HG03135 (cell line): Measurements from ENCODE around the gene CYSLTR1.
A peak's percentile ranks its signal among the peaks of the same experiment; 100 is the strongest.
"Not testable (repeated sequence)": the region's sequence is repeated elsewhere in the genome, so short reads cannot be mapped to it uniquely, and the experiment has no call there.

Experiments used
- ATAC-seq: cut with Tn5 transposase; IDR thresholded peaks from one replicate; pipeline ENCODE4 v1.9.1; 2021; ENCODE audit warnings: mild to moderate bottlenecking, moderate library complexity; ENCODE audit not compliant: unreplicated experiment

Gene CYSLTR1

GRCh38 chrX:78327370-78328086, at the start of gene CYSLTR1:
Gene CYSLTR1, minus strand, starts transcription at chrX:78327611. Its CDS starts 53,865 bp downstream, at chrX:78273746.
- peak; percentile 48 for ATAC-seq

- ATAC-seq, result no peak
Measured at GRCh38 chrX:78377186-78377585, 49.8 kb upstream of the CYSLTR1 start.

DNA sequence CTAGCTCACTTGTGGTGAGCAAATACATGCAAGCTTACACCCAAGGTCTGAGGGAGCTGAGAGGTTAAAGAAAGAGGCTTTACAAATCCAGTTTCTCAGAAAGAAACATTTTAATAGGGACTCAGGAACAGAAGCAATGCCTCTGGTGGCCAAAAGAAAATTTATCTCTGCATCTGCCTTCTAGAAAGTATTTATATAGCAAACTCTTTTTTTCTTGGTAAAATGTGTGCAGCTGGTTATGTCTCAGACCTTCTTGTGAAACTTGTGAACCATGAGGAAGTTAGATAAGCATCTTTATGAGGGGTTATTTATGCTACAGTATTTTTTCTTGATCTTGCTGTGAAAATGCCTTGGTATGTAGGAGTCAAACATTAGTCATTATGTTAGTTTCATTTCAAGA, 48.5 kb upstream of the CYSLTR1 start:
- no peak for ATAC-seq

DNA sequence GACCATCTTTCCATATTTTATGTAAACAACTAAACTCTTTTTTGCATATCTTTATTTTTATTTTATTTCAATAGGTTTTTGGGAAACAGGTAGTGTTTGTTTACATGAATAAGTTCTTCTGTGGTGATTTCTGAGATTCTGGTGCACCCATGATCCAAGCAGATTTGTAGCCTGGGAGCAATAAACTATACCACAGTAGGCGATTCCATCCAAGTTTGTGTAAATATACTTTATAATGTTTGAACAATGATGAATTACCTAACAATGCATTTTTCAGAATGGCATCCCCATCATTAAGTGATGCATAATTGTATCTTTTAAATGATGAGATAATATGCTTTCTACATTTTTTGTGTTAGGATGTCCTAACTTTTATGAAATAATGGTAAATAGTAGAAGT, 39.2 kb upstream of the CYSLTR1 start:
- ATAC-seq, result no peak

DNA sequence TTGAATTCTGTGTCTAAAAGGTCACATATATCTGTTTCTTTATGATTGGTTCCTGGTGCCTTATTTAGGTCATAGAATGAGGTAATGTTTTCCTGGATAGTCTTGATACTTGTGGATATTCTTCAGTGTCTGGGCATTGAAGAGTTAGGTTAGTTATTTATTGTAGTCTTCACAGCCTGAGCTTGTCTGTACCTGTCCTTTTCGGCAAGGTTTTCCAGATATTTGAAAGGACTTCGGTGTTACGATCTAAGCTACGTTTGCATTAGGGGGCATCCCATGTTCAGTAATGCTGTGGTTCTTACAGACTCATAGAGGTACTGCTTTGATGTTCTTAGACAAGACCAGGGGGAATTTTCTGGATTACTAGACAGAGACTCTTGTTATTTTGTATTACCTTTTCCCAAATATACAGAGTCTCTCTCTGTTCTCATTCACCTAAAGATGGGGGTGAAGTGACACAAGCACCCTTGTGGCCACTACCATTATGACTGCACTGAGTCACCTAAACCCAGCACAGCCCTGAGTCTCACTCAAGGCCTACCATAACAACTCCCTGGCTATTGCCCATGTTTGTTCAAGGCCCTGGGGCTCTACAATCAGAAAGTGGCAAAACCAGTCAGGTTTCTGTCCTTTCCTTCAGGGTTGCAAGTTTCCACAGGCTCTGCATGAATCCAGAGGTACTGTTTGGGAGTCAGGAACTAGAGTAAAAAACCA, 30.1 kb upstream of the CYSLTR1 start:
- no peak for ATAC-seq

DNA sequence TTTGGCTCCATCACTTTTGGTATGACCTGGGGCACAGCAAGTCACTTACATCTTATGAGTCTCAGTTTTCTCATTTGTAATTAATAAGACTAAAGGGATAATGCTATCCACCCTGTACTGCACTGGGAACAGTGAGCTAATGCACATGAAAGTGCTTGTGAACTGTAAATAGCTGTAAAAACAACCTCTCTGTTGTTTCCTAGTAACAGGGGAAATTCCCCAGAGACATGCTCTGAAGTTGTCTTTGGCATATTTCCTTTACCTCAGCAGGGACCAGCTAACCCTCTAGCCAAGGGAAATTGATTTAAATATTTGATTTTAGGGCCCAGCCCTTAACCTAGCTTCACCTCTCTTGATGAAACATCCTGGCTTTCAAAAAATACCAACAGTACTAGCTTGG, 6.1 kb upstream of the CYSLTR1 start:
- peak; percentile 67 for ATAC-seq

DNA sequence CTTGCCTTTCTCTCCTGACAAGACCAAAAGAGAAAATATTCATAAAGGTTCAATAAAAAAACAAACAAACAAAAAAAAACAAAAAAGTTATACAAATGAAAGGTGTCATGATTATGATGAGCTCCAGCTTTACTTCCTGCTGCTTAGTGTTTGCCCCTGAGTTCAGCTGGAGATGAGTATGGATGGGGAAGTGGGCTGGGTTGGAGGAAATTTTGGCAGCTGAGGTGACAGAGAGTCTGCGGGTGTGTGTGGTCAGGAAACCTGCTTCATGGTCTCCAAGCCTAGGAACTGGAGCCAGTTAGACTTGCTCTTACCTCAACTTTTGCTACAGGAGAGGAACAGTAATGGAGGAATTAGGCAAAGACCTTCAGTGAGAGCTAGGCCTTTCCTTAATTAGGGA, 4.3 kb upstream of the CYSLTR1 start:
- ATAC-seq, result no peak

GRCh38 chrX:78330540-78330939, 3.1 kb upstream of the CYSLTR1 start:
- ATAC-seq, result no peak

GRCh38 chrX:78330068-78330467, 2.7 kb upstream of the CYSLTR1 start:
- no peak for ATAC-seq

DNA sequence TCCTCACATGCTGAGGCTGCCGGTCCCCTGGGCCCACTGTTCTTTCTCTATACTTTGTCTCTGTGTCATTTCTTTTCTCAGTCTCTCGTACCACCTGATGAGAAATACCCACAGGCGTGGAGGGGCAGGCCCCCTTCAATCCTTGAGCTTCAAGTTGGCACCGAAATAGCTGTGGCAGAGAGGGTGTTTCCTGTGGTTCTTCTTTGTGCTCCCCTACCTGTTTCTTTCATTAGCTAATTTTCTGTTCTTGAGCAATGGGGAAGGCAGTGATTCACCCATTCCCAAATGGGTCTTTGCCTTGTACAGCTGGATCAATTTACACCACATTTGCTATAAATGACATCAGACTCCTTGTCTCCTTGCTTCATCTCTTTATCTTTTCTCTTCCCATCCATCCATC, 2.1 kb upstream of the CYSLTR1 start:
- ATAC-seq, result no peak

GRCh38 chrX:78326401-78326800, 1.0 kb downstream of the CYSLTR1 start:
- no peak for ATAC-seq

DNA sequence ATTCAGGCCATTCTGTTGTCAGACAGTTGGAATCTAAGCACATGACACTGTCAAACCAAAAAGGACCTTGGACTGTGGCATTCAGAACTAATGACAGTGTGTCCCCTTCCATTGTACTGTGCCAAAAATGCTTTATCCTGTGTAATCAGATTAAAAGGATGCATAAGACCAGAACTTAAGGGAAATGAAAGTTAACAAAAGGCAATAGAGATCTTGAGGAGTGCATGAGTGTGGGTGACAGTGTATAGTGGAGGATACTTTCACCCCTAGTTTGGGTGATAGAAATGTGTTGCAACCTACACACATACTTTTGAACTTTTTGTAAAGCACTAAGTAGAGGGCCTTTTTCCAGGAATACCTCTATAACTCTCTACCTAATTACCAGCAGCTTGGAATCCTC, 4.5 kb downstream of the CYSLTR1 start:
- no peak for ATAC-seq

DNA sequence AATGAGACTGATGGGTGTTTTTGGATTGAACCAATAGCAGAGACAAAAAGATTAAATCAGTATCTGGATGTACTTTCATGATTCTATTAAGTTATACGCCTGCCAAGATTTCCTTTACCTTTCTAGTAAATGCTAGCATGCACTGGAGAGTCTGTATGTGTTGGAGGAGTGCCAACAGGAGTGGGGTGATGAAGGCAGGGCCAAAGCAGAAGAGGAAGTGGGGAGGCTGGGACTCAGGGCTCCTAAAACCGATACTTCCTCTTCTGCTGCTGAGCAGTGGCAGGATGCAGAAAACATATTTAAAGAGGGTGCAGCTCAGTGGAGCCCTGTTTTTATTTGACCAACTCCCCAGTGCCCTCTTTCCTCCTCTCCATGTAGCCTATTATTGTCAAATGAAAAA, 5.6 kb downstream of the CYSLTR1 start:
- ATAC-seq, result peak; percentile 96

GRCh38 chrX:78316265-78316664, 11.1 kb downstream of the CYSLTR1 start:
- ATAC-seq, result no peak

DNA sequence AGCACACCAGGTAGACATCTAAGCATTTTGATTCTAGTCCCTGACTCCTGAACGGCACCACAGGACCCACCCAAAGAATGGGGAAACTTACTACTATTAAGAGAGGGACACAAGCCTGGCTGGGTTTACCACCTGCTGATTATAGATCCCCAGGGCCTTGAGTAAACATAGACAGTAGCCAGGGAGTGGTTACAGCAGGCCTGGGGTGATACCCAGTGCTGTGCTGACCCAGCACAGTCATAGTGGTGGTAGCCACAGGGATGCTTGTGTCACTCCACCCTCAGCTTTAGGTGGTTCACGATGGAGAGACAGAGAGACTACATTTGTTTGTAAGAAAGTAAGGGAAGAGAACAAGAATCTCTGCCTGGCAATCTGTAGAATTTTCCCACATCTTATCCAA, 11.7 kb downstream of the CYSLTR1 start:
- no peak for ATAC-seq

DNA sequence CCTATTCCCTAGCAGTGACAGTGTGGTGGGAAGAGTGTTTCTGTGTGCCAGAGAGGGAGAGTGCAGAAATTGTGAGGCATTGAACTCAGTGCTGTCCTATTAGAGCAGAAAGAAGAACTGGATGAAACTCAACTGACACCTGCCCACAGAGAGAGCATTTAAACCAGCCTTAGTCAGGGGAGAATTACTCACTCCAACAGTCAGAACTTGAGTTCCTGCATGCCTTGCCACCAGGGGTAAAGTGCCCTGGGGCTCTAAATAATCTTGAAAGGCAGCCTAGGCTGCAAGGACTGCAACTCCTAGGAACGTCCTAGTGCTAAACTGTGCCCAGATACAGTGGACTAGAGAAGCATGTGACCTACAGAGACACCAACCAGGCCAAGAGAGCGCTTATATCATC, 12.8 kb downstream of the CYSLTR1 start:
- ATAC-seq, result no peak

GRCh38 chrX:78313526-78313925, 13.9 kb downstream of the CYSLTR1 start:
- no peak for ATAC-seq

GRCh38 chrX:78307665-78308064, 19.7 kb downstream of the CYSLTR1 start:
- no peak for ATAC-seq

DNA sequence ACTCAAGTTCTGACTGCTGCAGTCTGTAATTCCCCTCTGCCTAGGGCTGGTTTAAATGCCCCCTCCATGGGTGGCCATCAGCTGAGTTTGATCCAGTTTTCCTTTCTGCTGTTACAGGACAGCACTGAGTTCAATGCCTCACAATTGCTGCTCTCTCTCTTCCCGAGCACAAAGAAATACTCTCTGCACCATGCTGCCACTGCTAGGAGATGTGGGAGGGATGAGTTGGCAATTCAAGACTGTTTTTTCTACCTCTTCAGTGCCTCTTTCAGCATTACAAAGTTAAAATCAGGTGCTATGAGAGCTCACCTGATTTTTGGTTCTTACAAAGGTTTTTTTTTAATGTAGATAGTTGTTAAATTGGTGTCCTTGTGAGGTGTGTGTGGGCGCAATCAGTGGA, 24.3 kb downstream of the CYSLTR1 start:
- ATAC-seq, result no peak

DNA sequence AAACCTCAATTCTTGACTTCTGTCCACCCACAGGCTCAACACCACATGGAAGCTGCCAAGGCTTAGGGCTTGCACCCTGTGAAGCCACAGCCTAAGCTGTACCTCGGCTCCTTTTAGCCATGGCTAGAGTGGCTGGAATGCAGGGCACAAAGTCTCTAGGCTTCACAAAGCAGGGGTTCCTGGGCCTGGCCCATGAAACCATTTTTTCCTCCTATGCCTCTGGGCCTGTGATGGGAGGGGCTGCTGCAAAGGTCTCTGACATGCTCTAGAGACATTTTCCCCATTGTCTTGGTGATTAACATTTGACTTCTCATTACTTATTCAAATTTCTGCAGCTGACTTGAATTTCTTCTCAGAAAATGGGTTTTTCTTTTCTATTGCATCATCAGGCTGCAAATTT, 26.5 kb downstream of the CYSLTR1 start:
- not testable (repeated sequence) for ATAC-seq

DNA sequence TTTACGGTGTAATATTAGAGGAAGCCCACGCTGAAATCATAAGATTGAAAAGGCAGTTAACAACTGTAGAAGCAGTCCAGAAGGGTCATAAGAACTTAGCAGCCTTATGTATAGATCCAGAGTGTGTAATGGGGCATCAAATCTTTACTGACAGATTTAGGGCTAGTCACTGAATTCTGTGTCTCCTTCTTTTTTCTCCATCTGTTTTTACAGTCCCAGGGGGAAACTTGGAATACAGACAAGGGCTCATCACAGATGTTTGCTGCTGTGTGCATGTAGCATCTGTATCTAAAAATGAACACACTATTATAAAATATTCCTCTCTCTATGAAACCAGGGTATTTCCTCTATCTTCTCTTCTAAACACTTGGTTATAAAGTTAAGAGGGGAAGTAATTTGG, 43.9 kb downstream of the CYSLTR1 start:
- no peak for ATAC-seq

- no peak for ATAC-seq
Measured at GRCh38 chrX:78237127-78237526, 90.3 kb downstream of the CYSLTR1 start.

GRCh38 chrX:78226047-78226446, 101.4 kb downstream of the CYSLTR1 start:
- ATAC-seq, result not testable (repeated sequence)
